GM12874 (cell line): ENCODE results near the gene OR1F1.

Source experiments
- CTCF ChIP-seq: IDR thresholded peaks from 2 replicates; pipeline ENCODE4 v1.5.1; 2011; ENCODE audit warnings: low read depth, mild to moderate bottlenecking, control low read depth, low read length, moderate library complexity; ENCODE audit not compliant: insufficient read depth

OR1F1 gene

DNA sequence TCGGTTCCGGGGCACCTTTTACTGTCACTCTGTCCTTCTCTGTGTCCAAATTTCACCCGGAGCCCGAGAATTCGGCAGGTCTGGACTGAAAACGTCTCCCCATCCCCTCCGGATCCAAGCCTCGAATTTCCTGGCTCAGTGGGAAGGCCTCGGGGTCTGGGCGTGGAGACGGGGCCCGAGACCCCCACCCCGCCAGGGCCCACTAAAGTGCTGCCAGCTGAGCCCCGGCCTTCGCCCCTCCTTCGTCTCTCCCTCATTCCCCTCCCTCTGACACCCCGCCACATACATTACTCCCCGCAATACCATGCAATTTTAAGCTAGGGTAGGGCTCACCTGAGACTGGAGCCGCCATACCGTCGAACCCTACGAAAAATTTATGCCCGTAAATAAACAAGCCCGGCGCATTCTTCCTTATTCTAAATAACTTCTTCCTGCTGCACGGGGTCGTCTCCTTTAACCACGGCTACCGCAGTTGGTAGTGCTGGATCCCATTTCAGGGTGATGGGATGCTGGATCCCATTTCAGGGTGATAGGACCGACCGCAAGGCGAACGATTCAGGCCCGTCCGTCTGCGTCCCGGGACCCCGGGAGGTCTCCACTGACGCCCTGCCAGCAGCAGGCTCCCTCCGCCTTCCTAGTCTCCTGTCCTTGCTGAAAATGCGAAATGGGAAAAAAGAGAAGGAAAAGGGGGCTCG, 4.4 kb upstream of the OR1F1 start:
- no peak for TF ChIP-seq CTCF

- TF ChIP-seq CTCF, result no peak
Measured at GRCh38 chr16:3186946-3187690, 886 bp upstream of the OR1F1 start.

DNA sequence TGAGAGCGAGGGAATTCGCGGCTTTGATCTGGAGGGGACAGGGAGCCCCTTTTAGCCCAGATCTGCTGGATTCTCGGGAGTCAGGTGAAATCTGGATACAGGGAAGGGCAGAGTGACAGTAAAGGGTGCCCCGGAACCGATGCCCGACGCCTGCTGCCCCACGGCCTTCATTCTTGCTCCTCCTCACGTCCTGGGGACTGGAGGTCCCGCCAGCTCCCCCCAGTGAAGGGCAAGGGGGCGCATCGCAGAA, 596 bp downstream of the OR1F1 start:
- TF ChIP-seq CTCF, result no peak

DNA sequence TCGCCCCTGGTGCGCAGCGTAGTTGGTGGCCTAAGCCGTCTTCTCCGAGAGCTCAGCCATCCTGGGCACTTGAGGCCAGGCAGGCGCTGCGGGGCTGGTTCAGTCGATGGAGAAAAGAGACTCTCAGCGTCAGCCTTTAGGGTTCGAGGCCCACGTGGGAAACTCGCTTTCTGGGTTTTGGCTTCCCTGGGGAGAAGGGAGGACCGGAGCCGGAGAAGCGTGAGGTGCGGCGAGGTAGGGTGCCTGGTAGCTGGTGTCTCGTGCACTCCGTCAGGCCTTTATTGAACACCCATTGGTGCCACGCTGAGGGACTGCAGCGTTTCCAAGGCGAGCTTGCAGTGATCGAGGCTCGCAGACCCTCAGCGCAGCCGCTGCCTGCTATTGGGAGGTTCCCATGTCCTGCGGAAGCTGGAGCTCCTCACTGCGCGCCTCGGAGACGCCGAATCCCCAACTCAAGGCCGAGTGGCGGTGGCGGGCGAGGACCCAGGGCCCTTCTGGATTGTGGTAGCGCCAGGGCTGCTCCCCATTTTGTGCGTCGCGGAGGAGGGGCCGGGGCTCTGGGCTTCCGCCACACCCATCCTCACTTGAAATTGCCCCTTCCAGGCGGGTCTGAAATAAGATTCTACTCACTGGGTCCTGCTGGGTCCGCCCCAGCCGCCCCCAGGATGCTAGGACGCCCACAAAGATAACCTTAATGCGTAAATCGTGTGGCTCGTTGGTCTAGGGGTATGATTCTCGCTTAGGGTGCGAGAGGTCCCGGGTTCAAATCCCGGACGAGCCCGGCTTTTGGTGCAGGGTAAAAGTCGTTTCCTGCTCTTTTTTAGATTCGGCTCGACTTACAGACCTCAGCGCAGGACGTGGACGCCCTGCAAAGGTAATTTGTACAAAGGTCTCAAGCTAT, 1.2 kb downstream of the OR1F1 start:
- TF ChIP-seq CTCF, result no peak

GRCh38 chr16:3189869-3190268, 1.9 kb downstream of the OR1F1 start:
- TF ChIP-seq CTCF, result no peak

- TF ChIP-seq CTCF, result no peak
Measured at GRCh38 chr16:3190949-3191353, 2.9 kb downstream of the OR1F1 start.

DNA sequence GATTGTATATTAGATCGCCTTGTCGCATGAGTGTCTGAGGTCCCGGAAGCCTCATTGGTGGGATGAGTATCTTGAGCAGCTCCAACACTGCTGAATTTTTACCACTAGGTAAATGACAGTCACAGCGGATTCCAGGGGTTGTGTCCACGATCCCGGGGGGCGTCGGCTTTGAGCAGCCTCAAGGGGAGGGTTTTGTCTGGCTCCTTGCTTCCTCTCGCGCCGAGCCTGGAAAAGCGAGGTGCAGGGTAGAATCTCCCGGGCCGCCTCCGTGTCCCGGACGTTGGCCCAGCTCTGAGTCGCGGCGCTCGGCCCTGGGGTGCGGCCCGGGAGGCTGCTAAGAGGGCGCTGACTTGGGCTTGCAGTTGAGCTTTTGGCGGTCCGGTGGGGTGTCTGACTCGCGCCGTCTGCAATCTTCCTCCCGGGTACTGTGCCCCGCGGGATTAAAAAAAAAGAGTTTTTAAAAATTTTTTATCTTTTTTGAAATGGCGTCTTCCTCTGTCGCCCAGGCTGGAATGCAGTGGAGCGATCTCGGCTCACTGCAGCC, 4.5 kb downstream of the OR1F1 start:
- no peak for TF ChIP-seq CTCF
